Astrocyte (in vitro differentiated cells and primary cell): ENCODE data around the gene PTAFR. TPM values are rescaled to one million over a fixed set of nuclear protein-coding genes. Genes with fewer than 3 reads are reported as not detected.

Experiments used
- DNase-seq: peaks from one replicate; pipeline ENCODE4 v3.0.0-alpha.2; 2010; ENCODE audit warnings: low read depth
- FAIRE-seq: peaks from 2 replicates; lab custom pipeline; 2011; peaks lifted over from hg19 to GRCh38; lab: Jason Lieb, UNC
- H2AFZ ChIP-seq: 2 replicates; pipeline ENCODE4 v1.6.0; 2012; ENCODE audit warnings: low read depth, low read length, inconsistent platforms
- H3K27ac ChIP-seq: 2 replicates; pipeline ENCODE4 v1.5.1; 2011; ENCODE audit warnings: low read depth, low read length, inconsistent platforms
- H3K27me3 ChIP-seq: 2 replicates; pipeline ENCODE4 v1.6.0; 2011; ENCODE audit warnings: low read length, inconsistent platforms; ENCODE audit not compliant: insufficient read depth
- H3K36me3 ChIP-seq: 2 replicates; pipeline ENCODE4 v1.5.1; 2011; ENCODE audit warnings: low read length, inconsistent platforms; ENCODE audit not compliant: insufficient read depth
- H3K4me1 ChIP-seq: 2 replicates; pipeline ENCODE4 v1.5.1; 2011; ENCODE audit warnings: low read length, inconsistent platforms; ENCODE audit not compliant: insufficient read depth
- H3K4me2 ChIP-seq: 2 replicates; pipeline ENCODE4 v1.6.0; 2012; ENCODE audit warnings: low read length, inconsistent platforms
- H3K4me3 ChIP-seq: 2 replicates; pipeline ENCODE4 v1.5.1; 2011; ENCODE audit warnings: low read depth, mild to moderate bottlenecking, low read length, inconsistent platforms; ENCODE audit not compliant: insufficient read depth
- H3K79me2 ChIP-seq: 2 replicates; pipeline ENCODE4 v1.6.0; 2012; ENCODE audit warnings: mild to moderate bottlenecking, low read length, inconsistent platforms; ENCODE audit not compliant: insufficient read depth
- H3K9ac ChIP-seq: 2 replicates; pipeline ENCODE4 v1.6.0; 2012; ENCODE audit warnings: mild to moderate bottlenecking, low read length, inconsistent platforms
- H3K9me3 ChIP-seq: 2 replicates; pipeline ENCODE4 v1.5.1; 2012; ENCODE audit warnings: low read depth, mild to moderate bottlenecking, low read length, inconsistent platforms; ENCODE audit not compliant: insufficient read depth
- H4K20me1 ChIP-seq: 2 replicates; pipeline ENCODE4 v1.6.0; 2012; ENCODE audit warnings: low read length, inconsistent platforms; ENCODE audit not compliant: insufficient read depth
- H3K27ac Mint-ChIP-seq: one replicate; pipeline ENCODE4 v1.8.0; 2021; ENCODE audit warnings: mild to moderate bottlenecking, mixed read lengths; ENCODE audit not compliant: unreplicated experiment
- H3K27me3 Mint-ChIP-seq: one replicate; pipeline ENCODE4 v1.8.0; 2021; ENCODE audit warnings: low read depth, mixed read lengths; ENCODE audit not compliant: unreplicated experiment
- H3K36me3 Mint-ChIP-seq: one replicate; pipeline ENCODE4 v1.8.0; 2021; ENCODE audit warnings: low read depth, mixed read lengths; ENCODE audit not compliant: unreplicated experiment
- H3K4me1 Mint-ChIP-seq: one replicate; pipeline ENCODE4 v1.8.0; 2021; ENCODE audit warnings: low read depth, mixed read lengths; ENCODE audit not compliant: unreplicated experiment
- H3K4me3 Mint-ChIP-seq: one replicate; pipeline ENCODE4 v1.8.0; 2021; ENCODE audit warnings: mild to moderate bottlenecking, moderate library complexity, mixed read lengths; ENCODE audit not compliant: unreplicated experiment
- H3K9me3 Mint-ChIP-seq: one replicate; pipeline ENCODE4 v1.8.0; 2021; ENCODE audit warnings: mild to moderate bottlenecking, mixed read lengths; ENCODE audit not compliant: unreplicated experiment
- CTCF ChIP-seq: IDR thresholded peaks from 2 replicates; pipeline ENCODE4 v1.5.1; 2011; ENCODE audit warnings: low read depth, mild to moderate bottlenecking, inconsistent platforms, low read length, moderate library complexity; ENCODE audit not compliant: insufficient read depth
- EZH2 ChIP-seq: IDR thresholded peaks from 2 replicates; pipeline ENCODE4 v1.6.1; 2012; ENCODE audit warnings: mild to moderate bottlenecking, low read length, inconsistent platforms; ENCODE audit not compliant: insufficient read depth
- total RNA-seq: library from RNA; stranded (reverse); gene quantifications from 2 replicates; pipeline ENCODE4 v1.2.1, GENCODE V29; 2021

The PTAFR gene
- total RNA-seq, 1 donor from 2014 or later, result 0.32 TPM

DNA sequence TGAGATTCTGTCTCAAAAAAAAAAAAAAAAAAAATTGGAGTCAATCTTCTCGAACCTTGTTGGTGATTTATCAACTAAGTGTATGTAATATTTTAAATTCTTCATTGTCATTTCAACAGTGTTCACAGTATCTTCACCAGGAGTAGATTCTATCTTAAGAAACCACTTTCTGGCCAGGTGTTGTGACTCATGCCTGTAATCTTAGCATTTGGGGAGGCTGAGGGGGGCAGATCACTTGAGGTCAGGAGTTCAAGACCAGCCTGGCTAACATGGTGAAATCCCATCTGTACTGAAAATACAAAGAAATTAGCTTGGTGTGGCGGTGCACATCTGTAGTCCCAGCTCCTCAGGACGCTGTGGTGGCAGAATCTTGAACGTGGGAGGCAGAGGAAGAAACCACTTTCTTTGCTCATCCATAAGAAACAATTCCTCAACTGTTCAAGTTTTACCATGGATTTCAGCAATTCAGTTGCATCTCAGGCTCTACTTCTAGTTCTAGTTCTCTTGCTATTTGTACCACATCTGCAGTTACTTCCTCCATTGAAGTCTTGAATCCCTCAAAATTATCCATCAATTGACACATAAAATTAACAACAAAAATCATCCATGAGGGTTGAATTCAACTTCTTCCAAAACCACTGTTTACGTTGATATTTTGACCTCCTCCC is 57.7 kb downstream of the PTAFR start:
- Mint-ChIP-seq H3K27ac (no peak overlapping the region), H3K4me3 (no peak overlapping the region), H3K27me3 (peaks cover 6% of the 10 kb centered on the region), H3K36me3 (peaks cover 3% of the 10 kb centered on the region), H3K4me1 (peaks cover 8% of the 10 kb centered on the region), H3K9me3 (no peaks in the 10 kb centered on the region)
- Histone ChIP-seq H2AFZ (no peak overlapping the region), H3K9ac (no peak overlapping the region), H3K27ac (no peak overlapping the region), H3K4me3 (no peak overlapping the region), H3K4me2 (no peak overlapping the region), H4K20me1 (no peaks in the 10 kb centered on the region), H3K79me2 (no peaks in the 10 kb centered on the region), H3K27me3 (no peaks in the 10 kb centered on the region), H3K4me1 (peaks cover 10% of the 10 kb centered on the region), H3K9me3 (no peaks in the 10 kb centered on the region), H3K36me3 (no peaks in the 10 kb centered on the region)
- DNase-seq (no peak), FAIRE-seq (no peak)
- no peak for TF ChIP-seq CTCF
- TF ChIP-seq EZH2, result no peak

GRCh38 chr1:28115267-28115666 is 61.2 kb downstream of the PTAFR start:
- peak; percentile 41 for DNase-seq
- Mint-ChIP-seq H3K27ac (peak overlapping the region; percentile 26), H3K4me1 (peaks cover 13% of the 10 kb centered on the region), H3K27me3 (no peaks in the 10 kb centered on the region), H3K4me3 (no peak overlapping the region), H3K36me3 (no peaks in the 10 kb centered on the region), H3K9me3 (peaks cover 2% of the 10 kb centered on the region)
- Histone ChIP-seq H3K9me3 (no peaks in the 10 kb centered on the region), H3K4me3 (no peak overlapping the region), H3K9ac (no peak overlapping the region), H2AFZ (no peak overlapping the region), H4K20me1 (no peaks in the 10 kb centered on the region), H3K4me2 (no peak overlapping the region), H3K36me3 (no peaks in the 10 kb centered on the region), H3K27me3 (no peaks in the 10 kb centered on the region), H3K79me2 (no peaks in the 10 kb centered on the region), H3K27ac (no peak overlapping the region), H3K4me1 (peaks cover 20% of the 10 kb centered on the region)
- FAIRE-seq, result no peak
- TF ChIP-seq CTCF, result no peak
- no peak for TF ChIP-seq EZH2

DNA sequence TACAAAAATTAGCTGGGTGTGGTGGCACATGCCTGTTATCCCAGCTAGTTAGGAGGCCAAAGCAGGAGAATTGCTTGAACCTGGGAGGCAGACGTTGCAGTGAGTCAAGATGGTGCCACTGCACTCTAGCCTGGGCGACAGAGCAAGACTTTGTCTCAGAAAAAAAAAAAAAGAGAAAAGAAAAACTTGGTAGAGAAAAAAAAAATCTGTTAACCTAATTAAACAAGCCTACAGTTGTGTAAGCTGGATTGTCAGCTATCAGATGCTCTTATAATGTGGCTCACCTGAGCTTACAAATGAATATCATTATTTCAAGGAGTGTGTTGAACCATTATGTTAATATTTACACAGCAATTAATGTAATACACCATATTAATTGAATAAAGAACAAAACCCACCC is 61.6 kb downstream of the PTAFR start:
- H3K4me1 Mint-ChIP-seq, result peaks cover 13% of the 10 kb centered on the region
- H2AFZ ChIP-seq, result no peak overlapping the region
- no peak overlapping the region for H3K4me3 ChIP-seq
- no peaks in the 10 kb centered on the region for H4K20me1 ChIP-seq
- TF ChIP-seq EZH2 (no peak), CTCF (no peak)
- no peaks in the 10 kb centered on the region for H3K36me3 Mint-ChIP-seq
- H3K4me1 ChIP-seq, result peaks cover 20% of the 10 kb centered on the region
- peaks cover 2% of the 10 kb centered on the region for H3K9me3 Mint-ChIP-seq
- H3K36me3 ChIP-seq, result no peaks in the 10 kb centered on the region
- no peak overlapping the region for H3K27ac ChIP-seq
- no peaks in the 10 kb centered on the region for H3K79me2 ChIP-seq
- no peaks in the 10 kb centered on the region for H3K27me3 ChIP-seq
- no peak overlapping the region for H3K4me2 ChIP-seq
- H3K9ac ChIP-seq, result no peak overlapping the region
- H3K27ac Mint-ChIP-seq, result no peak overlapping the region
- H3K4me3 Mint-ChIP-seq, result no peak overlapping the region
- no peaks in the 10 kb centered on the region for H3K9me3 ChIP-seq
- no peaks in the 10 kb centered on the region for H3K27me3 Mint-ChIP-seq
- DNase-seq (no peak), FAIRE-seq (no peak)
